Stimulated activated naive CD8-positive, alpha-beta T cell treated with anti-CD3 and anti-CD28 coated beads, Interleukin-15, Interleukin-2, amounts not matched to agents 100 ng/mL and 50 ng/mL, for 24 hours (primary cell): Measurements from ENCODE around the gene MBNL2.
"Not testable (repeated sequence)": the region's sequence is repeated elsewhere in the genome, so short reads cannot be mapped to it uniquely, and the experiment has no call there.

Experiments used
- H3K27ac Mint-ChIP-seq: one replicate; pipeline ENCODE4 v1.8.0; 2021; ENCODE audit warnings: mild to moderate bottlenecking, mixed read lengths
- H3K27me3 Mint-ChIP-seq: one replicate; pipeline ENCODE4 v1.8.0; 2021; ENCODE audit warnings: mixed read lengths
- H3K36me3 Mint-ChIP-seq: one replicate; pipeline ENCODE4 v1.8.0; 2021; ENCODE audit warnings: low read depth, mixed read lengths
- H3K4me1 Mint-ChIP-seq: one replicate; pipeline ENCODE4 v1.8.0; 2021; ENCODE audit warnings: low read depth, mixed read lengths
- H3K4me3 Mint-ChIP-seq: one replicate; pipeline ENCODE4 v1.8.0; 2021; ENCODE audit warnings: mild to moderate bottlenecking, mixed read lengths
- H3K9me3 Mint-ChIP-seq: one replicate; pipeline ENCODE4 v1.8.0; 2021; ENCODE audit warnings: mixed read lengths

Gene MBNL2

GRCh38 chr13:97346097-97346496, 124.0 kb downstream of the MBNL2 start:
- peaks cover 38% of the 10 kb centered on the region for H3K36me3 Mint-ChIP-seq
- H3K9me3 Mint-ChIP-seq = no peaks in the 10 kb centered on the region
- H3K4me1 Mint-ChIP-seq = no peaks in the 10 kb centered on the region
- H3K27ac Mint-ChIP-seq = no peak overlapping the region
- H3K27me3 Mint-ChIP-seq = no peaks in the 10 kb centered on the region
- H3K4me3 Mint-ChIP-seq = no peak overlapping the region

GRCh38 chr13:97346561-97347254, 124.6 kb downstream of the MBNL2 start:
- Mint-ChIP-seq H3K9me3 (no peaks in the 10 kb centered on the region), H3K27ac (no peak overlapping the region), H3K4me3 (no peak overlapping the region), H3K27me3 (no peaks in the 10 kb centered on the region), H3K4me1 (no peaks in the 10 kb centered on the region), H3K36me3 (peaks cover 38% of the 10 kb centered on the region)

GRCh38 chr13:97347255-97347932, 125.3 kb downstream of the MBNL2 start:
- Mint-ChIP-seq H3K27ac (no peak overlapping the region), H3K36me3 (peaks cover 38% of the 10 kb centered on the region), H3K4me3 (no peak overlapping the region), H3K9me3 (no peaks in the 10 kb centered on the region), H3K27me3 (no peaks in the 10 kb centered on the region), H3K4me1 (no peaks in the 10 kb centered on the region)

GRCh38 chr13:97348569-97349100, 126.5 kb downstream of the MBNL2 start:
- Mint-ChIP-seq H3K36me3 (peaks cover 31% of the 10 kb centered on the region), H3K27ac (no peak overlapping the region), H3K27me3 (no peaks in the 10 kb centered on the region)

DNA sequence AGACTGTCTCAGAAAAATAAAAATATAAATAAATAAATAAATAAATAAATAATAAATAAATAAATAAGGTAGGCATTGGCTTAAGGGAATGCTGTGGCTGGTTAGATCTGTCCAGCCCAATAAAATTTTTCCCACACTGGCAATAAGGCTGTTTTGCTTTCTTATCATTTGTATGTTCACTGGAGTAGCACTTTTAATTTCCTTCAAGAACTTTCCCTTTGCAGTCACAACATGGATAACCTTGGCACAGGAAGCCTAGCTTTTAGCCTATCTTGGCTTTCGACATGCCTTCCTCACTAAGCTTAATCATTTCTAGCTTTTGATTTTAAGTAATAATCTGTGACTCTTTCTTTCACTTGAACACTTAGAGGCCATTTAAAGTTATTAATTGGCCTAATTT, 129.9 kb downstream of the MBNL2 start:
- not testable (repeated sequence) for H3K27me3 Mint-ChIP-seq, H3K4me1 Mint-ChIP-seq, H3K4me3 Mint-ChIP-seq, H3K27ac Mint-ChIP-seq, H3K9me3 Mint-ChIP-seq
- peaks cover 17% of the 10 kb centered on the region for H3K36me3 Mint-ChIP-seq

More at GRCh38 chr13:97348569-97349100, 126.5 kb downstream of the MBNL2 start:
- Mint-ChIP-seq H3K9me3 (no peaks in the 10 kb centered on the region), H3K4me3 (no peak overlapping the region), H3K4me1 (no peaks in the 10 kb centered on the region)

DNA sequence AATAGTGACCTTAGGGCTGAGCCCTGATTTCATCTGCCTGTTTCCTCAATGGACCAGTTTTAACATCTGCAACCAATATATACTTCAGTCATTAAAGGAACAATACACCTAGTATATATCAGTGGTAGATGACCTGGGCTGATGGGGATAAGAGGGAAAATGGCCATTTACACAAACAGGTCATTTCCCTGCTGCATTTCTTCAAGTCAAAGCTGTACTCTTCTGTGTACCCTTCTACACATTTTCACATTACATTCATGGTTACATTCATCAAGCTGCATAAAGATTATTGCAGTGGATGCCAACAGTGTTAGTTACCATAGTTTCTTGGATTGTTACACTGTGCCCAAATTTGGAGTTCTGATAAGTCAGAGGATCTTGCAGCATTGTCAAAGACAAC, 130.7 kb downstream of the MBNL2 start:
- Mint-ChIP-seq H3K4me3 (no peak overlapping the region), H3K27ac (no peak overlapping the region), H3K27me3 (no peaks in the 10 kb centered on the region), H3K36me3 (peaks cover 17% of the 10 kb centered on the region), H3K9me3 (no peaks in the 10 kb centered on the region), H3K4me1 (no peaks in the 10 kb centered on the region)

DNA sequence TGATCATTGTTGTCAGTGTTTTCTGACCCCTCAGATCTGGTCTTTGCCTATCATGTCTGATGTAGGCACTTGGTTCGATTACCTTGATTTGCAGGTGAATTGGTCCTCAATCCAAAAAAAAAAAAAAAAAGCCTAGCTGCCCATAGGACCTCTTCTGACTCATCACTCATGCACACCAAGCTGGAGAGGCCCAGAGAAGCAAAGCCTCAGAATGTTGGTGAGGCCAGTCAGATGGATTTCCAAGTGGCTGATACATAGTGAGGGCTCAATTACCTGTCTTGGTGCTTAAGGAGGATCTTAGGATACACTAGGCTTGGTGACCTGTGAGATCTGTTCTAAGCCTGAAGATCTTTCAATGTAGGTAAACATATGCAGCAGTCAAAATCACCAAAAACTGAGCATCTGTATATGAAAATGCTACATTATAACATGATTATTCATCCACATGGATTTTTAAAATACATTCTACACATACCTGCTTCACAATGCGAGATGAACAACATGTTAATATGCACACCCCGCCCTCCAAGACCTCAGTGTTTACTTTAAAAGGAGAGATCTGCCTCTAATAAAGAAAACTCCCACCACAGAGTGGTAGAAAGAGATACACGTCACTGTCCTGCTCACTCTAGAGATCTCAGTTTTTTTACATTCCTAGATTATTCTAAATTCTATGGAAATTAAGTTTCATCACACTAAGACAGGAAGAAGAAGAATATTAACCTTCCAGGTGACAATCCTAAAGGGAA, 132.0 kb downstream of the MBNL2 start:
- H3K36me3 Mint-ChIP-seq = peaks cover 19% of the 10 kb centered on the region
- no peaks in the 10 kb centered on the region for H3K9me3 Mint-ChIP-seq
- no peak overlapping the region for H3K27ac Mint-ChIP-seq
- no peaks in the 10 kb centered on the region for H3K4me1 Mint-ChIP-seq
- H3K27me3 Mint-ChIP-seq = no peaks in the 10 kb centered on the region
- H3K4me3 Mint-ChIP-seq = no peak overlapping the region

- Mint-ChIP-seq H3K9me3 (no peaks in the 10 kb centered on the region), H3K4me1 (no peaks in the 10 kb centered on the region), H3K27ac (peak overlapping the region; percentile 15), H3K36me3 (peaks cover 18% of the 10 kb centered on the region), H3K27me3 (no peaks in the 10 kb centered on the region), H3K4me3 (no peak overlapping the region)
These were observed 132.7 kb downstream of the MBNL2 start for GRCh38 chr13:97354808-97355207.

DNA sequence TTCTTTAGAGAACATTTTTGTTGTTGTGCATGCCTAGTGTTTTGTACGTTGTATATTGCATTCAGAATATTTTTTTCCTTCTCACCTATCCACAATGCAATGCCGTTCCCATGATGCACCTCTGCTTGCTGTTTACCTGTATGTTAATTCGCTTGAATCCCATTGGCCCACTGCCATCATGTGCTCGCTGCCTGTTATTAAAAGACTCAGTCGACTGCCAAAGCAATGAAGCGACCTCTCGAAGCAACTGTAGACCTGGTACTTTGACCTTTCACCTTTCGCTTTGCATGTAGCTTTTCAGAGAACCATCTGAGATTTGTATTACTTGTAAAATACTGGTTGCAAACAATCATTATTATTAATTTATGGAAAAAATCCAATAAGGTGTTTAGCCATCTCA, 134.5 kb downstream of the MBNL2 start:
- Mint-ChIP-seq H3K9me3 (no peaks in the 10 kb centered on the region), H3K36me3 (peaks cover 9% of the 10 kb centered on the region)

DNA sequence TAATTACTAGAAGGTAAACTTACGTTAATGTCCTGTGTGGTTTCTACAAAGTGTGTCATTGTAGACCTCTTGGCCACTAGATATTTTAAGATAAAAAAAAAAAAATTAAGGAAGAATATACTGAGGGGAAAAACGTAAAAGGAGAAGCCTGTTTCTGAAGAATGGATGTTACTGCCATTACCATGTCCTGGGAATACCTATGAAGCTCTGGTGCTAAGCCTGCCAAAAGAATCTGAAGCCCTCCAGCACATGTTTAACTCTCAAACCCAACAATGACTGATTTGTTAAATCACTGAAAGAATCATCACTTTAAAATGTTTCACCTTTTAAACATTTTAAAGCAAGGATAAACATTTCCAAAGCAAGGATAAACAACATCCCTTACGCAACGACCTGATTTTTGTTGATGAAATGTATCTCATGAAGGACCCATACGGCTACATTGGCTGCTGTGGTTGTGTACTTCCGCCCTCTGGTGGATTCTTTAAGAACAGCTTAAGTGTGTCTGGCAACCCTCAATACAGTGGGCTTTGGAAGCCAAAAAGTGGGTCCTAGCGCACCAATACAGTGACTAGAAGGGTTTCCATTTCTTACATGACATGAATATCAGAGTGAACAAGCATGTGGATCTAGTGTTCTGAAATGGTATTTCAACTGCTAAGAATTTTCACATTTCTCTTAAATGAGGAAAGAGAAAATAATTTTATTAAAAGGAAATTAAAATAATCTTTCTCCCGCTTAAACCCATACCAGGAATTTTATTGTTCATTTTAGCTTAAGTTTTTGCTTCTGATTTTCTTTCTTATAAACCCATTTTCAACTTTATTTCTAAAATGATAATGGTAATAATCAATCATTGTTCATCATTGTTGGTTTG, 137.3 kb downstream of the MBNL2 start:
- Mint-ChIP-seq H3K36me3 (peaks cover 21% of the 10 kb centered on the region), H3K9me3 (no peaks in the 10 kb centered on the region), H3K27me3 (no peaks in the 10 kb centered on the region), H3K4me3 (no peak overlapping the region), H3K4me1 (peaks cover 5% of the 10 kb centered on the region), H3K27ac (no peak overlapping the region)

More for the DNA sequence above, 134.5 kb downstream of the MBNL2 start:
- no peaks in the 10 kb centered on the region for H3K27me3 Mint-ChIP-seq
- H3K4me1 Mint-ChIP-seq = no peaks in the 10 kb centered on the region
- H3K27ac Mint-ChIP-seq = no peak overlapping the region
- H3K4me3 Mint-ChIP-seq = no peak overlapping the region

DNA sequence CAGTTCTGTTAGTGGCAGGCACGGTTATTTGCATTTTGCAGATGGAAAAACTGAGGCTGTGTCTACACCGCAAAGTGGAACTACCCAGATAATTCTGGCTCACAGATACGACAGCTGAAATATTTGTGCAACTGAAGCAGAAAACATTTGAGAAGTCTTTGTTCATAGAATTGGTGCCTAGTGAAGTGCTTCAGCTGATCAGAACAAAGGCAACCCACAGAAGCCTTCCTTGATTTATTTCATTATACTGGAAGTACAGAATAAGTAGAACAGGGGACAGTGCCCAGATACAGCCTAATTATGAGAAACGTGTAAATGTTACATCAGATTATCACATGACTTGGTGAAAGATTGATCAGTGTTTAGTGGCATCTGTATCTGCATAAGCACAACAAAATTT, 138.5 kb downstream of the MBNL2 start:
- Mint-ChIP-seq H3K27me3 (no peaks in the 10 kb centered on the region), H3K4me1 (peaks cover 13% of the 10 kb centered on the region), H3K27ac (no peak overlapping the region), H3K9me3 (no peaks in the 10 kb centered on the region), H3K4me3 (no peak overlapping the region), H3K36me3 (peaks cover 28% of the 10 kb centered on the region)

DNA sequence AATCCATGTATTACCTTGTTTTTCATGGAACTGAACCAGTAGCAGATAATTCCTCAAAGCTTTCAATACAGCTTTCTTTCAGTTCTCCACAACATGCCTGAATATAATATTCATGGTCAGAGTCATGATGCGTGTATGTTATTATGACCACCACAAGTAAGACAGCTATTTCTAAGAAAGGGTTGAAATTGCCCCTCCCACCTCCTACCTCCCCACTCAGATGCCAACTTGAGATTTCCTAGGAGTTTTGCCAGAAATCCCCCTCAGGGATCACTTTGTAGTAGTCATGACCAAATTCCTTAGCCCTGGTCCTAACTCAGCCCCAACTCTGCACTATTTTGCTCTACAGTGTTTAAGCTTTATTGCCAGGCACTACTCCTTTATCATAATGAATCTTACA, 141.9 kb downstream of the MBNL2 start:
- no peak overlapping the region for H3K4me3 Mint-ChIP-seq
- no peaks in the 10 kb centered on the region for H3K27me3 Mint-ChIP-seq
- peaks cover 38% of the 10 kb centered on the region for H3K36me3 Mint-ChIP-seq
- H3K4me1 Mint-ChIP-seq = peaks cover 28% of the 10 kb centered on the region
- no peaks in the 10 kb centered on the region for H3K9me3 Mint-ChIP-seq
- no peak overlapping the region for H3K27ac Mint-ChIP-seq

DNA sequence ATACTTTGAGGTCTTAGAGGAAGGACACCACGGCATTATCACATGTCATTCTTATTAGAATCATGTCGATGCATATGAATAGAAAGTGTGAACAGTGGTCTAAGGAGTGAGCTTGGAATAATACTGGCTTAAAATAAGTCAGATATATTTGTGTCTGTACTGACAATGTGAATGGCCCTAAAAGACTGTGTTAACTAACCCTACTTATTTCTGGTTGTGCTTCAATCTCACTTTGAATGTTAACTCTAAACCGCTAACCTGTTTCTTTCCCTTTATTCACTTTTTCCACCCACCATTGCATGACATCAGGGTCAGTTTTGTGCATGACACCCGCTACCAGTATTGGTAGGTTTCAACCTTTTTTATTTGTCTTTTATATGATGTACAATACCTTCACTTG, 142.7 kb downstream of the MBNL2 start:
- peaks cover 34% of the 10 kb centered on the region for H3K4me1 Mint-ChIP-seq
- no peak overlapping the region for H3K4me3 Mint-ChIP-seq
- no peak overlapping the region for H3K27ac Mint-ChIP-seq
- H3K9me3 Mint-ChIP-seq = no peaks in the 10 kb centered on the region
- peaks cover 38% of the 10 kb centered on the region for H3K36me3 Mint-ChIP-seq
- no peaks in the 10 kb centered on the region for H3K27me3 Mint-ChIP-seq

DNA sequence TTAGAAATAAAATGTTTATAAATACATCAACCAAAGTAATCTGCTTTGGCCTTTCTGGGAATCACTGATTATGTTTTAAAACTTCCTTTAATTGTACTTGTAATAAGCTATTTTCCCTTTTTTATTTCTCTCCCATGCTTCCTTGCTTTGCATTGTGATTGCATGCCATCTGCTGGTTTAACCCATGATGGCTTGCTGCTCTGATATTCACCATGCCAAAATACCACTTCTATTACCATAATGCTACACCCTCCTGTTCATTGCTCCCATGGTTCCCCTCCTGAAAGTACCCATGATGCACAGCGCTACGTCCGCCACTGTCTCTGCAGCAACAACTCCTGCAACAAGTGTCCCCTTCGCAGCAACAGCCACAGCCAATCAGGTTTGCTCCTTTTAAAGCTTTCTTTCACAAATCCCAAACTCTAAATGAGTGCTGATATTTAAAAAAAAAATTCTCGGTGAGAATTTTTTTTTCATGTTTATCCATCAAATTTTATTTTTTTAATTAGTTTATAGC, 144.1 kb downstream of the MBNL2 start:
- H3K9me3 Mint-ChIP-seq = no peaks in the 10 kb centered on the region
- H3K27me3 Mint-ChIP-seq = no peaks in the 10 kb centered on the region
- H3K27ac Mint-ChIP-seq = no peak overlapping the region
- H3K4me1 Mint-ChIP-seq = peaks cover 34% of the 10 kb centered on the region
- H3K36me3 Mint-ChIP-seq = peaks cover 39% of the 10 kb centered on the region
- no peak overlapping the region for H3K4me3 Mint-ChIP-seq
